ENCODE data around the gene GSTO2. TPM values are rescaled to one million over a fixed set of nuclear protein-coding genes. Genes with fewer than 3 reads are reported as not detected.

The GSTO2 gene
- total RNA-seq, 4 donors from 2014 or later: 1.9 to 17.1 (median 10.6) TPM

- DNase-seq: no peak
- WGBS, 2 donors (ENCODE audit: low coverage in 1 of 2): 59 to 60% methylated on average over 2 of the region's 2 CpGs
- no peaks in the 10 kb centered on the region for H3K9me3 ChIP-seq
- no peak overlapping the region for H3K27ac ChIP-seq
- in situ Hi-C loops (cut with MboI; ENCODE audit: low pct_ligation_motif_present in 1 of 4, low pct_unique_long_range_greater_than_20kb in 1 of 4, low sequenced_read_pairs in 3 of 4): loop anchor here in 2 of 4 donors (5.0 to 10.0 kb wide), 2 partner anchors 52 to 59 kb away; partner anchors contain the start of gene CFAP58 (in 1 of the 2)
- H3K36me3 ChIP-seq: no peaks in the 10 kb centered on the region
- peaks cover 0 to 7% (median 2%) of the 10 kb centered on the region in 4 donors for H3K4me1 ChIP-seq
- no peak overlapping the region for H3K4me3 ChIP-seq
- intact Hi-C loops (cut with DNase I; ENCODE audit: low total_unique reads): loop anchor here (5.0 kb wide), 1 partner anchor 59 kb away; the partner anchor contains the start of gene CFAP58
- no peak for TF ChIP-seq EP300 (IDR thresholded peaks at IDR 0.05; ENCODE audit: low read depth)
- TF ChIP-seq CTCF (IDR thresholded peaks at IDR 0.05): no peak
- TF ChIP-seq POLR2A (IDR thresholded peaks at IDR 0.05): no peak
- no peak for TF ChIP-seq POLR2AphosphoS5 (IDR thresholded peaks at IDR 0.05)
- H3K27me3 ChIP-seq: no peaks in the 10 kb centered on the region
Measured at GRCh38 chr10:104293011-104293410, 24.0 kb downstream of the GSTO2 start.

DNA sequence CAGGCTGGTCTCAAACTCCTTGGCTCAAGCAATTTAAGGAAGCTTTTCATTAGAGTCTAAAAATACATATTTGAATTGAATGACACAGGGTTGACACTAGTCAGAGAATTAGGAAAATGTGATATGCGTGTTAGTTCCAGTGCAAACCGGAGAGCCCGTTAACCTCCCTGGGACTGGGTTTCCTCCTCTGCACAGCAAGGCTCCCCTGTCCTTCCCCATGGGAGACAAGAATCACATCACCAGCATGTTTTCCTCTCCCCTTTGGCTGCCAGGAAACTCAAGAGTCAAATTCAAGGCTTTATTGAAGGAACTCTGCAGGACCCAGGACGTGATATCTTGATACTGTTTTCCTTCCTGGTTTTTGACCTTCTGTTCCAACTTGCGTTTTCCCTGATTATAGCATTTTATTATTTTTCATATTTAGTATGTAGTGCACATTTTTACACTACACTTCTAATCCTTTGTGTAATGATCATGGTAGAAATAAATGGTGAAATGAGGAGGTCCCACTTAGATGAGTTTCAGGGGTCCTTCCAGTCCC lies 24.9 kb downstream of the GSTO2 start:
- DNase-seq: no peak
- Histone ChIP-seq H3K27me3 (no peaks in the 10 kb centered on the region), H3K27ac (no peak overlapping the region), H3K4me1 (peaks cover 0 to 7% (median 2%) of the 10 kb centered on the region in 4 donors), H3K36me3 (no peaks in the 10 kb centered on the region), H3K9me3 (no peaks in the 10 kb centered on the region), H3K4me3 (no peak overlapping the region)
- 81 to 90% methylated on average over 5 of the region's 5 CpGs for WGBS, 2 donors (ENCODE audit: low coverage in 1 of 2)
- no peak for TF ChIP-seq POLR2A (IDR thresholded peaks at IDR 0.05)
- no peak for TF ChIP-seq POLR2AphosphoS5 (IDR thresholded peaks at IDR 0.05)
- TF ChIP-seq EP300 (IDR thresholded peaks at IDR 0.05; ENCODE audit: low read depth): no peak
- no peak for TF ChIP-seq CTCF (IDR thresholded peaks at IDR 0.05)
- in situ Hi-C loops (cut with MboI; ENCODE audit: low pct_ligation_motif_present in 1 of 4, low pct_unique_long_range_greater_than_20kb in 1 of 4, low sequenced_read_pairs in 3 of 4) (loop anchor here in 2 of 4 donors (5.0 to 10.0 kb wide), 2 partner anchors 51 to 58 kb away; partner anchors contain the start of gene CFAP58 (in 1 of the 2)), intact Hi-C loops (cut with DNase I; ENCODE audit: low total_unique reads) (loop anchor here (5.0 kb wide), 1 partner anchor 58 kb away; the partner anchor contains the start of gene CFAP58)

GRCh38 chr10:104296687-104297436 lies 27.9 kb downstream of the GSTO2 start:
- Histone ChIP-seq H3K9me3 (no peaks in the 10 kb centered on the region), H3K4me1 (peaks cover 0 to 9% (median 8%) of the 10 kb centered on the region in 4 donors), H3K4me3 (no peak overlapping the region), H3K36me3 (no peaks in the 10 kb centered on the region), H3K27me3 (no peaks in the 10 kb centered on the region), H3K27ac (no peak overlapping the region)
- intact Hi-C loops (cut with DNase I; ENCODE audit: low total_unique reads): no loop called here
- WGBS, 2 donors (ENCODE audit: low coverage in 1 of 2): 88 to 90% methylated on average over 8 to 10 of the region's 10 CpGs
- DNase-seq: no peak
- in situ Hi-C loops (cut with MboI; ENCODE audit: low pct_ligation_motif_present in 1 of 4, low pct_unique_long_range_greater_than_20kb in 1 of 4, low sequenced_read_pairs in 3 of 4): loop anchor here in 2 of 4 donors (5.0 to 10.0 kb wide), 2 partner anchors 48 to 50 kb away; no protein-coding TSS in a partner anchor
- TF ChIP-seq POLR2AphosphoS5 (IDR thresholded peaks at IDR 0.05): no peak
- no peak for TF ChIP-seq CTCF (IDR thresholded peaks at IDR 0.05)
- TF ChIP-seq POLR2A (IDR thresholded peaks at IDR 0.05): no peak
- TF ChIP-seq EP300 (IDR thresholded peaks at IDR 0.05; ENCODE audit: low read depth): no peak

Data from transverse colon (tissue), 4 donors.